DOHH2 (cell line): ENCODE results near the gene STPG3.

ENCODE experiments used
- H3F3A ChIP-seq: fragments of 200-600 bp; sonication (generic), shearing (Covaris generic); 2 replicates; pipeline ENCODE4 v1.6.0; 2016; ENCODE audit warnings: antibody characterized with exemption, mild to moderate bottlenecking; ENCODE audit not compliant: control insufficient read depth, insufficient read depth
- H3K27ac ChIP-seq: fragments of 200-600 bp; sonication (generic); 2 replicates; pipeline ENCODE4 v1.5.1; 2014; ENCODE audit warnings: low read depth, mild to moderate bottlenecking, low read length, moderate library complexity
- H3K27me3 ChIP-seq: fragments of 200-600 bp; sonication (generic); 2 replicates; pipeline ENCODE4 v1.6.1; 2014; ENCODE audit warnings: mild to moderate bottlenecking, low read length, mixed read lengths; ENCODE audit not compliant: control insufficient read depth
- H3K36me3 ChIP-seq: fragments of 200-600 bp; sonication (generic); 2 replicates; pipeline ENCODE4 v1.6.1; 2014; ENCODE audit warnings: mild to moderate bottlenecking, low read length, moderate library complexity, mixed read lengths; ENCODE audit not compliant: control insufficient read depth
- H3K4me1 ChIP-seq: fragments of 200-600 bp; sonication (generic); 2 replicates; pipeline ENCODE4 v1.6.1; 2014; ENCODE audit warnings: mild to moderate bottlenecking, low read length, mixed read lengths; ENCODE audit not compliant: control insufficient read depth
- H3K4me2 ChIP-seq: fragments of 200-600 bp; sonication (generic); 2 replicates; pipeline ENCODE4 v1.6.0; 2014; ENCODE audit warnings: mild to moderate bottlenecking, low read length, moderate library complexity
- H3K4me3 ChIP-seq: fragments of 200-600 bp; sonication (generic); 2 replicates; pipeline ENCODE4 v1.5.1; 2014; ENCODE audit warnings: mild to moderate bottlenecking, low read length, mixed read lengths
- H3K79me2 ChIP-seq: fragments of 200-600 bp; sonication (generic); 2 replicates; pipeline ENCODE4 v1.6.1; 2014; ENCODE audit warnings: mild to moderate bottlenecking, low read length, mixed read lengths; ENCODE audit not compliant: control insufficient read depth
- H3K9me2 ChIP-seq: fragments of 200-600 bp; sonication (generic); replicated peaks from 2 replicates; pipeline ENCODE4 v1.6.1; 2014; ENCODE audit warnings: mild to moderate bottlenecking, low read length, mixed read lengths; ENCODE audit not compliant: control insufficient read depth
- H3K9me3 ChIP-seq: fragments of 200-600 bp; sonication (generic); 2 replicates; pipeline ENCODE4 v1.6.1; 2014; ENCODE audit warnings: antibody characterized with exemption, low read length, mixed read lengths; ENCODE audit not compliant: control insufficient read depth, insufficient read depth
- H4K20me1 ChIP-seq: fragments of 200-600 bp; sonication (generic); 2 replicates; pipeline ENCODE4 v1.6.0; 2014; ENCODE audit warnings: low read depth, mild to moderate bottlenecking, antibody characterized with exemption, low read length, moderate library complexity; ENCODE audit not compliant: control insufficient read depth, insufficient read depth
- EZH2phosphoT487 ChIP-seq: fragments of 200-600 bp; sonication (generic); IDR thresholded peaks from 2 replicates; pipeline ENCODE4 v1.6.1; 2017; ENCODE audit warnings: borderline replicate concordance, mild to moderate bottlenecking, antibody characterized with exemption, low read length, moderate library complexity, mixed read lengths
- TF ChIP-seq, protein P1 (sequence below): fragments of 200-600 bp; sonication (generic); IDR thresholded peaks from one replicate; pipeline ENCODE4 v1.5.1; 2014; ENCODE audit warnings: antibody characterized with exemption, mild to moderate bottlenecking, low read depth, low read length; ENCODE audit not compliant: poor library complexity, severe bottlenecking

The STPG3 gene

DNA sequence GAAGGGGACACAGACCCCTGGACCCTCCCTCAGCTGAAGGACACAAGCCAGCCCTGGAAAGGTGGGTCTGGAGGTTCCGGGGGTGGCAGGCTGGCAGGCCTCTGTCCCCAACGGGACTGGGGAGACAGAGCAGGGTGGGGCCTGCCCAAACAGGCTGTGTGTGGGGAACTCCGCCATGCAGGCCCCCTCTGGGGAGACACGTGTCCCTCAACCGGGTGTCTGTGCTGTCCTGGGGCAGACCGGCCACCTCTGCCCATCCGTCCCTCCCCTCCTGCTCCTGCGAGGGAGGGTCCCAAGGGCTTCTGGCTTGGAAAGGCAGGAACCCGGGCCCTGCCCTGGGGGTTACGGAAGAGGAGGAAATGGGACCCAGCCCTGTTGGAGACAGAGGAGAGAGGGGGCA lies 19.0 kb upstream of the STPG3 start:
- Histone ChIP-seq H3K36me3 (no peaks in the 10 kb centered on the region), H3K9me3 (no peaks in the 10 kb centered on the region), H3K27ac (no peak overlapping the region), H3K79me2 (peaks cover 3% of the 10 kb centered on the region), H3K4me1 (peaks cover 37% of the 10 kb centered on the region), H3K27me3 (peaks cover 13% of the 10 kb centered on the region), H3K9me2 (no peaks in the 10 kb centered on the region), H3K4me3 (no peak overlapping the region), H3K4me2 (no peak overlapping the region), H3F3A (no peaks in the 10 kb centered on the region), H4K20me1 (no peaks in the 10 kb centered on the region)
- TF ChIP-seq EZH2phosphoT487: no peak
- TF ChIP-seq, protein P1, sequence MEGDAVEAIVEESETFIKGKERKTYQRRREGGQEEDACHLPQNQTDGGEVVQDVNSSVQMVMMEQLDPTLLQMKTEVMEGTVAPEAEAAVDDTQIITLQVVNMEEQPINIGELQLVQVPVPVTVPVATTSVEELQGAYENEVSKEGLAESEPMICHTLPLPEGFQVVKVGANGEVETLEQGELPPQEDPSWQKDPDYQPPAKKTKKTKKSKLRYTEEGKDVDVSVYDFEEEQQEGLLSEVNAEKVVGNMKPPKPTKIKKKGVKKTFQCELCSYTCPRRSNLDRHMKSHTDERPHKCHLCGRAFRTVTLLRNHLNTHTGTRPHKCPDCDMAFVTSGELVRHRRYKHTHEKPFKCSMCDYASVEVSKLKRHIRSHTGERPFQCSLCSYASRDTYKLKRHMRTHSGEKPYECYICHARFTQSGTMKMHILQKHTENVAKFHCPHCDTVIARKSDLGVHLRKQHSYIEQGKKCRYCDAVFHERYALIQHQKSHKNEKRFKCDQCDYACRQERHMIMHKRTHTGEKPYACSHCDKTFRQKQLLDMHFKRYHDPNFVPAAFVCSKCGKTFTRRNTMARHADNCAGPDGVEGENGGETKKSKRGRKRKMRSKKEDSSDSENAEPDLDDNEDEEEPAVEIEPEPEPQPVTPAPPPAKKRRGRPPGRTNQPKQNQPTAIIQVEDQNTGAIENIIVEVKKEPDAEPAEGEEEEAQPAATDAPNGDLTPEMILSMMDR: no peak

DNA sequence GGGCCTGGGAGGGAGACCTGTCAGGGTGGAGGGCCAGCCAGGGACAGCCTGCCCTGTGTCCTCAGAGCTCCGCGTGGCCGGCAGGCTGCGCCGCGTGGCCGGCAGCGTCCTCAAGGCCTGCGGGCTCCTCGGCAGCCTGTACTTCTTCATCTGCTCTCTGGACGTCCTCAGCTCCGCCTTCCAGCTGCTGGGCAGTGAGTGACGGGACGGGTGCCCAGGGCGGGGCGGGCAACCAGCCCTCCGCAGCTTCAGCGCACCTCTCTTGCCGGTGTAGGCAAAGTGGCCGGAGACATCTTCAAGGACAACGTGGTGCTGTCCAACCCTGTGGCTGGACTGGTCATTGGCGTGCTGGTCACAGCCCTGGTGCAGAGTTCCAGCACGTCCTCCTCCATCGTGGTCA lies 18.6 kb upstream of the STPG3 start:
- no peaks in the 10 kb centered on the region for H3F3A ChIP-seq
- no peak overlapping the region for H3K27ac ChIP-seq
- no peak overlapping the region for H3K4me2 ChIP-seq
- H3K4me1 ChIP-seq: peaks cover 37% of the 10 kb centered on the region
- no peaks in the 10 kb centered on the region for H3K36me3 ChIP-seq
- H3K4me3 ChIP-seq: no peak overlapping the region
- TF ChIP-seq, protein P1: no peak
- TF ChIP-seq EZH2phosphoT487: no peak
- peaks cover 13% of the 10 kb centered on the region for H3K27me3 ChIP-seq
- H3K9me3 ChIP-seq: no peaks in the 10 kb centered on the region
- H3K9me2 ChIP-seq: no peaks in the 10 kb centered on the region
- H4K20me1 ChIP-seq: no peaks in the 10 kb centered on the region
- H3K79me2 ChIP-seq: peaks cover 7% of the 10 kb centered on the region

DNA sequence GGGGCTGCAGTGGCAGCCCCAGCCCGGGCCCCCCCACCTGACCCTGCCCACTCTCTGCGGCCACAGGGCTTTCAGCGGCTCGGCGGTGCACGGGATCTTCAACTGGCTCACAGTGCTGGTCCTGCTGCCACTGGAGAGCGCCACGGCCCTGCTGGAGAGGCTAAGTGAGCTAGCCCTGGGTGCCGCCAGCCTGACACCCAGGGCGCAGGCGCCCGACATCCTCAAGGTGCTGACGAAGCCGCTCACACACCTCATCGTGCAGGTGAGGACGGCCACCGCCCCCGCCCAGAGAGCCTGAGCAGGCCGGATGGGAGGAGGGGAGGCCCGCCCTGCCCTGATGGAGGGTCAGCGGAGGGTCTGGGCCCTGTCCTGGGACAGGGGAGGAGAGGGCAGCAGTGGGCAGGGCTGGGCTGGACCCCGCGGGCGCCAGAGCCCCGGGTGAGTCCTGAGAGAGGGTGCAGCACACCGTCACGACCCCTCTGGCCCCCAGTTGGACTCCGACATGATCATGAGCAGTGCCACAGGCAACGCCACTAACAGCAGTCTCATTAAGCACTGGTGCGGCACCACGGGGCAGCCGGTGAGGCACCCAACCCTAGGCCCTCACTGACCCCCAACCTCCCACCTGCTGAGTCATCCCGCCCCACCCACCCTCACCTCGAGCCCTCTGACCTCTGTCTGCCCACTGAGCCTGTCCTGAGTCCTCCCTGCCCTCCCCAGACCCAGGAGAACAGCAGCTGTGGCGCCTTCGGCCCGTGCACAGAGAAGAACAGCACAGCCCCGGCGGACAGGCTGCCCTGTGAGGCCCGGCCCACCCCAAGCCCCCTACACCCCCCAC lies 17.7 kb upstream of the STPG3 start:
- H3K36me3 ChIP-seq: no peaks in the 10 kb centered on the region
- peaks cover 15% of the 10 kb centered on the region for H3K79me2 ChIP-seq
- H3K27me3 ChIP-seq: peaks cover 13% of the 10 kb centered on the region
- TF ChIP-seq, protein P1: no peak
- no peak for TF ChIP-seq EZH2phosphoT487
- no peak overlapping the region for H3K27ac ChIP-seq
- no peaks in the 10 kb centered on the region for H4K20me1 ChIP-seq
- no peaks in the 10 kb centered on the region for H3K9me3 ChIP-seq
- H3K9me2 ChIP-seq: no peaks in the 10 kb centered on the region
- no peak overlapping the region for H3K4me2 ChIP-seq
- H3F3A ChIP-seq: no peaks in the 10 kb centered on the region
- H3K4me3 ChIP-seq: no peak overlapping the region
- peaks cover 44% of the 10 kb centered on the region for H3K4me1 ChIP-seq
